Tibial artery (tissue), 4 donors: ENCODE results near the gene PLTP.

Experiments used
- DNase-seq, 2 donors: peaks; one replicate each; pipeline ENCODE4 v3.0.0-alpha.2; 2019
- H3K27ac ChIP-seq, 2 donors: fragments of 200-600 bp; sonication (generic) in 1 of 2; 1 replicate in 1 of 2; 2 replicates in 1 of 2; pipeline ENCODE4 v1.5.1; 2018 to 2019; ENCODE audit warnings: mild to moderate bottlenecking in 1 of 2
- H3K27me3 ChIP-seq, 2 donors: fragments of 200-600 bp; sonication (generic) in 1 of 2; one replicate each; pipeline versions ENCODE4 v1.5.1 to v1.6.0; 2016 to 2019
- H3K36me3 ChIP-seq, 3 donors: fragments of 200-600 bp; sonication (generic) in 2 of 3; one replicate each; pipeline ENCODE4 v1.5.1; 2016 to 2019; ENCODE audit warnings: mild to moderate bottlenecking in 2 of 3
- H3K4me1 ChIP-seq, 4 donors: fragments of 200-600 bp; sonication (generic) in 2 of 4; 1 replicate in 3 of 4; 2 replicates in 1 of 4; pipeline ENCODE4 v1.5.1; 2016 to 2019
- H3K4me3 ChIP-seq, 2 donors: fragments of 200-600 bp; sonication (generic) in 1 of 2; 1 replicate in 1 of 2; 2 replicates in 1 of 2; pipeline ENCODE4 v1.5.1; 2018 to 2019; ENCODE audit warnings: mild to moderate bottlenecking in 2 of 2
- H3K9me3 ChIP-seq, 3 donors: fragments of 200-600 bp; sonication (generic) in 1 of 3; one replicate each; pipeline ENCODE4 v1.5.1; 2016 to 2019
- CTCF ChIP-seq, 2 experiments: fragments of 200-600 bp in 1 of 2; fragments of 450-650 bp in 1 of 2; IDR thresholded peaks; one replicate each; pipeline ENCODE4 v1.5.1; 2017 to 2019; ENCODE audit warnings: antibody characterized with exemption in 2 of 2, mild to moderate bottlenecking in 1 of 2, moderate library complexity in 1 of 2
- intact Hi-C: fragments of 100-400 bp; cut with DNase I; formaldehyde crosslinking; loops from one replicate; pipeline ENCODE4 v1.15.0; 2023; ENCODE audit warnings: low total_unique reads

The PLTP gene

GRCh38 chr20:45894797-45895196 lies 17.2 kb downstream of the PLTP start:
- H3K27me3 ChIP-seq: no peaks in the 10 kb centered on the region
- H3K27ac ChIP-seq: no peak overlapping the region
- DNase-seq: no peak
- intact Hi-C loops: loop anchor here (5.0 kb wide), 1 partner anchor 38 kb away; the partner anchor contains the start of gene PCIF1
- H3K36me3 ChIP-seq: peaks cover 19 to 73% (median 57%) of the 10 kb centered on the region in 3 donors
- no peak overlapping the region for H3K4me3 ChIP-seq
- TF ChIP-seq CTCF (IDR thresholded peaks at IDR 0.05): no peak
- peaks cover 0 to 24% (median 13%) of the 10 kb centered on the region in 4 donors for H3K4me1 ChIP-seq
- no peaks in the 10 kb centered on the region for H3K9me3 ChIP-seq

GRCh38 chr20:45893831-45894230 lies 18.1 kb downstream of the PLTP start:
- intact Hi-C loops: loop anchor here (5.0 kb wide), 1 partner anchor 38 kb away; the partner anchor contains the start of gene PCIF1

DNA sequence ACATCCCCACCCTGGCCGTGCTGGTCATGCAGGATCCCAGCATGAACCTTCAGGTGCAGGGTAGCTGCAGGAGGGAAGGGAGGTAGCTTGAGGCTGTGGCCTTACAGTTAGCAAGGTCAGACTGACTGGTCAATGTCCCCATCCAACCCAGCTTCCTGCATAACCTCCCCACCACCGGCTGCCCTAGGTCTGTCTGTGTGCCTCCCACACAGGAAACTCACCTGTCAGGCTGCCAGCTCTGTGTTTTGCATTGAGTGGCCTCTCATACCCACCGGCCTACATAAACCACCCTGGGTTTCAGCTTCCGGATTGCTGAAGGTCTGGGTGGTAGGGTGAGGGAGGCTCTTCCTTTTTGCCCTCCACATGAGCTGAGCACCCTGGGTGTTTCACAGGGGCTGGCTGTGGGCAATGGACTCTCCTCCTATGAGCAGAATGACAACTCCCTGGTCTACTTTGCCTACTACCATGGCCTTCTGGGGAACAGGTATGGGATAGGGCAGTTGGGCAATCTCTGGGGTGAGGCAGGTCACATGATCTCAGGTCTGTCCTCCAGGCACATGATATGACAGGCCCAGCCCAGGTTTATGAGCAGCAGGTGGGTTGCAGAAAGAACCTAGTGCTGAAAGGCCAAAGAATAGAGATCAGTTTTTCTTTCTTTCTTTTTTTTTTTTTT lies 19.0 kb downstream of the PLTP start:
- intact Hi-C loops: loop anchor here (5.0 kb wide), 1 partner anchor 39 kb away; the partner anchor contains the start of gene PCIF1
- H3K36me3 ChIP-seq: peaks cover 17 to 61% (median 46%) of the 10 kb centered on the region in 3 donors

More at GRCh38 chr20:45893831-45894230, 18.1 kb downstream of the PLTP start:
- Histone ChIP-seq H3K27ac (no peak overlapping the region), H3K4me1 (peaks cover 0 to 32% (median 21%) of the 10 kb centered on the region in 4 donors), H3K9me3 (no peaks in the 10 kb centered on the region), H3K36me3 (peaks cover 19 to 64% (median 49%) of the 10 kb centered on the region in 3 donors), H3K4me3 (no peak overlapping the region), H3K27me3 (no peaks in the 10 kb centered on the region)
- DNase-seq: no peak
- no peak for TF ChIP-seq CTCF (IDR thresholded peaks at IDR 0.05)

GRCh38 chr20:45892049-45892825 lies 19.7 kb downstream of the PLTP start:
- Histone ChIP-seq H3K4me1 (peaks cover 0 to 33% (median 24%) of the 10 kb centered on the region in 4 donors), H3K36me3 (peaks cover 10 to 61% (median 44%) of the 10 kb centered on the region in 3 donors), H3K4me3 (peak overlapping the region; percentile 58 to 82), H3K9me3 (no peaks in the 10 kb centered on the region), H3K27ac (peak overlapping the region; percentile 79 to 89), H3K27me3 (no peaks in the 10 kb centered on the region)
- TF ChIP-seq CTCF (IDR thresholded peaks at IDR 0.05): no peak
- intact Hi-C loops: loop anchor here (5.0 kb wide), 1 partner anchor 40 kb away; the partner anchor contains the start of gene PCIF1
- DNase-seq: peak in 1 of 2 donors; percentile 28

More for the DNA sequence above, 19.0 kb downstream of the PLTP start:
- Histone ChIP-seq H3K4me1 (peaks cover 0 to 33% (median 24%) of the 10 kb centered on the region in 4 donors), H3K27me3 (no peaks in the 10 kb centered on the region), H3K4me3 (no peak overlapping the region), H3K9me3 (no peaks in the 10 kb centered on the region), H3K27ac (no peak overlapping the region)
- TF ChIP-seq CTCF (IDR thresholded peaks at IDR 0.05): no peak
- DNase-seq: no peak
